Ishikawa (cell line): Measurements from ENCODE around the gene KDM1A.
A peak's percentile ranks its signal among the peaks of the same experiment; 100 is the strongest.

ENCODE experiments used
- CEBPB ChIP-seq: IDR thresholded peaks from 2 replicates; pipeline ENCODE4 v1.6.1; 2012
- CREB1 ChIP-seq: IDR thresholded peaks from 2 replicates; pipeline ENCODE4 v1.6.1; 2012; ENCODE audit warnings: low read depth
- EGR1 ChIP-seq: IDR thresholded peaks from 2 replicates; pipeline ENCODE4 v1.6.1; 2012
- EP300 ChIP-seq: IDR thresholded peaks from 2 replicates; pipeline ENCODE4 v1.6.1; 2012; ENCODE audit warnings: borderline replicate concordance
- FOXM1 ChIP-seq: IDR thresholded peaks from 2 replicates; pipeline ENCODE4 v1.6.1; 2012; ENCODE audit warnings: low read depth, borderline replicate concordance
- NFIC ChIP-seq: IDR thresholded peaks from 2 replicates; pipeline ENCODE4 v1.6.1; 2012
- RAD21 ChIP-seq: IDR thresholded peaks from 2 replicates; pipeline ENCODE4 v1.6.1; 2012; ENCODE audit warnings: low read depth
- REST ChIP-seq: IDR thresholded peaks from 2 replicates; pipeline ENCODE4 v1.6.1; 2012; ENCODE audit warnings: low read depth, mild to moderate bottlenecking
- TAF1 ChIP-seq: IDR thresholded peaks from 2 replicates; pipeline ENCODE4 v1.6.1; 2012; ENCODE audit warnings: low read depth, mild to moderate bottlenecking
- TCF12 ChIP-seq: IDR thresholded peaks from 2 replicates; pipeline ENCODE4 v1.6.1; 2012; ENCODE audit warnings: low read depth
- TEAD4 ChIP-seq: IDR thresholded peaks from 2 replicates; pipeline ENCODE4 v1.6.1; 2012
- YY1 ChIP-seq: IDR thresholded peaks from 2 replicates; pipeline ENCODE4 v1.6.1; 2012; ENCODE audit warnings: low read depth
- ZBTB7A ChIP-seq: IDR thresholded peaks from 2 replicates; pipeline ENCODE4 v1.6.1; 2012; ENCODE audit warnings: low read depth
- TF ChIP-seq, protein P1 (sequence below): IDR thresholded peaks from 2 replicates; pipeline ENCODE4 v1.6.1; 2012
- TF ChIP-seq, protein P2 (sequence below): IDR thresholded peaks from 2 replicates; pipeline ENCODE4 v1.6.1; 2012

The KDM1A gene

GRCh38 chr1:23118407-23118806, 99.1 kb downstream of the KDM1A start:
- TF ChIP-seq, protein P1, sequence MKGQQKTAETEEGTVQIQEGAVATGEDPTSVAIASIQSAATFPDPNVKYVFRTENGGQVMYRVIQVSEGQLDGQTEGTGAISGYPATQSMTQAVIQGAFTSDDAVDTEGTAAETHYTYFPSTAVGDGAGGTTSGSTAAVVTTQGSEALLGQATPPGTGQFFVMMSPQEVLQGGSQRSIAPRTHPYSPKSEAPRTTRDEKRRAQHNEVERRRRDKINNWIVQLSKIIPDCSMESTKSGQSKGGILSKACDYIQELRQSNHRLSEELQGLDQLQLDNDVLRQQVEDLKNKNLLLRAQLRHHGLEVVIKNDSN, result no peak
- TF ChIP-seq EP300, result no peak
- no peak for TF ChIP-seq NFIC
- no peak for TF ChIP-seq YY1
- TF ChIP-seq CEBPB, result no peak
- TF ChIP-seq CREB1, result no peak
- TF ChIP-seq TCF12, result no peak
- TF ChIP-seq ZBTB7A, result no peak
- no peak for TF ChIP-seq FOXM1
- TF ChIP-seq EGR1, result no peak
- TF ChIP-seq TAF1, result no peak
- TF ChIP-seq, protein P2, sequence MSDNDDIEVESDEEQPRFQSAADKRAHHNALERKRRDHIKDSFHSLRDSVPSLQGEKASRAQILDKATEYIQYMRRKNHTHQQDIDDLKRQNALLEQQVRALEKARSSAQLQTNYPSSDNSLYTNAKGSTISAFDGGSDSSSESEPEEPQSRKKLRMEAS, result no peak
- no peak for TF ChIP-seq RAD21
- no peak for TF ChIP-seq REST
- no peak for TF ChIP-seq TEAD4

DNA sequence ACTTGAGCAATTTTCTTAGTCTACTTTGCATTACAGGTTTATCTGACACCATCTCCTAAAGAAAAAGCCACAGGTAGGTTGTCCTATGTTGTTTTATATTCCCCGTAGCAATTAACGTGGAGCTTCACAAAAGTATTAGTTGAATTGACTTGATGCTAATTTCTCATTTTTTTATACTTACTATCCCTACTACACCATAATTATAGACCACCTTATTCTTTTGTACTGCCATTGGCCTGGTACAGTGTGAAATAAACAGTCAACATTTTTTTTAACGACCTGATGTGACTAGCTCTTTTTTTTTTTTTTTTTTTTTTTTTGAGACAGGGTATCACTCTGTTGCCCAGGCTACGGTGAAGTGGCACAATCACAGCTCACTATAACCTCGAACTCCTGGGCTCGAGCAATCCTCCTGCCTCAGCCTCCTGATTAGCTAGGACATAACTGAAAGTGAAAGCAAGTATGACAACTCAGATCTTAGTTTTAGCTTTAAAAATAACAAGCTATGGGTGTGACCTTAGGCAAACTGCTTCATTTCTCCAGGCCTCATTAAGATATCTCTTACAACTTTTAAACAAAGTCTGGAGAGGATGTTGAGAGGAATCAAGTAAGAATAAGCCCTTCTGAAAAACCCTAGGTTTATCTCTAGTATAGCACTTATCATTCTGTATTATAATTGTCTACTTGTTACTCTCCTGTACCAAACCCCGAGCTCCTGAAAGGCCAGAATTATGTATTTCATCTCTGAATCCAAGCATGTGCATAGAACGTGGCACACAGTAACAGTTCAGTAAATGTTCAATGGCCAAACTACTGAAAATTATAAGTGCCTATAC, 99.9 kb downstream of the KDM1A start:
- TF ChIP-seq ZBTB7A (no peak), TCF12 (no peak), TAF1 (no peak), RAD21 (no peak), NFIC (no peak)
- TF ChIP-seq, protein P2, result no peak

- no peak for TF ChIP-seq FOXM1
- no peak for TF ChIP-seq TEAD4
- TF ChIP-seq RAD21, result no peak
These were observed 101.1 kb downstream of the KDM1A start for GRCh38 chr1:23120383-23120782.

- TF ChIP-seq EP300 (no peak), NFIC (peak; percentile 12; the same call in 1 of the 2 replicates)
These were observed 102.9 kb downstream of the KDM1A start for GRCh38 chr1:23122023-23122748.

GRCh38 chr1:23122796-23123195, 103.5 kb downstream of the KDM1A start:
- TF ChIP-seq REST (no peak), EGR1 (no peak), FOXM1 (no peak), YY1 (no peak), CEBPB (no peak), RAD21 (no peak), NFIC (no peak; the same call in 1 of the 2 replicates), EP300 (no peak), ZBTB7A (no peak), TCF12 (no peak), CREB1 (no peak), TEAD4 (no peak), TAF1 (no peak)
- TF ChIP-seq, protein P2, result no peak
- TF ChIP-seq, protein P1, result no peak

- TF ChIP-seq NFIC, result no peak
- TF ChIP-seq, protein P1, result no peak
- TF ChIP-seq ZBTB7A, result no peak
- TF ChIP-seq TEAD4, result no peak
- TF ChIP-seq CEBPB, result no peak
- no peak for TF ChIP-seq CREB1
- no peak for TF ChIP-seq TCF12
- TF ChIP-seq, protein P2, result no peak
These were observed 104.3 kb downstream of the KDM1A start for GRCh38 chr1:23123528-23123927.
